Kidney (tissue), 14 donors: ENCODE measurements around the gene C1QTNF8. TPM values are rescaled to one million over a fixed set of nuclear protein-coding genes. Genes with fewer than 3 reads are reported as not detected.

Experiments used
- DNase-seq, 5 donors: peaks; one replicate each; pipeline ENCODE4 v3.0.0-alpha.2; 2013 to 2020
- FAIRE-seq: peaks from 2 replicates; lab custom pipeline; 2012; peaks lifted over from hg19 to GRCh38; lab: Jason Lieb, UNC
- H3K27ac ChIP-seq, 2 donors: one replicate each; pipeline ENCODE4 v1.7.0; 2013; ENCODE audit warnings: low read depth in 2 of 2, low read length in 2 of 2, inconsistent platforms in 1 of 2
- H3K27me3 ChIP-seq: one replicate; pipeline ENCODE4 v1.7.1; 2013; ENCODE audit warnings: low read length, inconsistent platforms; ENCODE audit not compliant: control insufficient read depth, insufficient read depth
- H3K36me3 ChIP-seq, 3 donors: one replicate each; pipeline versions ENCODE4 v1.7.0 to v1.7.1; 2013; ENCODE audit warnings: low read length in 3 of 3, control low read depth in 1 of 3, inconsistent platforms in 1 of 3; ENCODE audit not compliant: insufficient read depth in 3 of 3, control insufficient read depth in 2 of 3
- H3K4me1 ChIP-seq, 3 donors: one replicate each; pipeline versions ENCODE4 v1.7.0 to v1.7.1; 2013; ENCODE audit warnings: low read length in 3 of 3, inconsistent platforms in 1 of 3, low read depth in 1 of 3; ENCODE audit not compliant: control insufficient read depth in 2 of 3, insufficient read depth in 2 of 3
- H3K4me3 ChIP-seq, 3 donors: one replicate each; pipeline versions ENCODE4 v1.7.0 to v1.8.1; 2013; ENCODE audit warnings: low read length in 3 of 3, control low read depth in 1 of 3, inconsistent platforms in 1 of 3
- H3K9ac ChIP-seq, 3 donors: one replicate each; pipeline versions ENCODE4 v1.7.0 to v1.7.1; 2013; ENCODE audit warnings: low read length in 3 of 3, control low read depth in 1 of 3, inconsistent platforms in 1 of 3
- H3K9me3 ChIP-seq, 3 donors: one replicate each; pipeline versions ENCODE4 v1.7.0 to v1.7.1; 2013; ENCODE audit warnings: low read length in 3 of 3, control low read depth in 1 of 3, inconsistent platforms in 1 of 3; ENCODE audit not compliant: control insufficient read depth in 2 of 3, insufficient read depth in 1 of 3
- intact Hi-C: fragments of 100-400 bp; cut with DNase I; formaldehyde crosslinking; loops from one replicate; pipeline ENCODE4 v1.11.1; 2022
- polyA plus RNA-seq: library from polyadenylated mRNA; stranded (reverse); fragments of 350-450 nt; fragmentation: Illumina TruSeq; extraction: RNeasy Lipid Tissue Mini Kit (QIAGEN cat#74804); gene quantifications from one replicate; pipeline ENCODE4 v1.2.3, GENCODE V29; 2014; ENCODE audit warnings: low read depth, low replicate concordance; ENCODE audit not compliant: insufficient read depth
- total RNA-seq: library from RNA; stranded (reverse); fragmentation: NEBNext Ultra II Directional; extraction: Animal tissue kit (Norgen Biotek cat#: 25700); gene quantifications from one replicate; pipeline ENCODE4 v1.2.1, GENCODE V29; 2021
- TF ChIP-seq, protein P1 (sequence below): IDR thresholded peaks from 3 replicates; pipeline ENCODE4 v1.5.1; 2012; ENCODE audit warnings: mild to moderate bottlenecking, moderate library complexity, borderline replicate concordance; ENCODE audit not compliant: insufficient read depth; ENCODE audit errors: extremely low read depth
- donor health status: control.
- donor health status: control.
- donor health status: control.
- donor health status: control.
- donor health status: control.
- donor health status: DM: yes; HTN: yes; CAD: no.
- donor health status: Normal renal cell carcinoma (clear cell type).

Gene C1QTNF8
- total and polyA plus RNA-seq, 2 donors from 2014 or later = not detected

DNA sequence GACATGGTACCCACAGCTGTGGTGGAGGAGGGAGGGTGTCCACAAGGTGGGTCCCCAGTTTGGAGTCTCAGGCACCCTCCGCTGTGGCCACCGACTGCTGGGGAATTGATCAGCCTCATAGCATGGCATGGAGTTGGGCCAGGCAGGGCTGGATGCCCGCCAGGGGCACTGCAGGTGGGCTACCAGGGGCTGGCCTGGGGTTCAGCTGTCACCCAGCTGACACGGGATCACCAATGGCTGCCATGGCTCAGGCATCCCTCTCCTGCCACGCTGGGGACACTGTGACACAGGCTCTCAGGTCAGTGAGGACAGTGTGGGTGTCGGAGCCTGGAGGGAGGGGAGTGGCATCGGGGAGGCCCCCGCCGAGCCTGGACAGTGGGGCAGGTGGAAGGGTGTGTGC, 43.3 kb downstream of the C1QTNF8 start:
- H3K27me3 ChIP-seq = no peaks in the 10 kb centered on the region
- TF ChIP-seq, protein P1, sequence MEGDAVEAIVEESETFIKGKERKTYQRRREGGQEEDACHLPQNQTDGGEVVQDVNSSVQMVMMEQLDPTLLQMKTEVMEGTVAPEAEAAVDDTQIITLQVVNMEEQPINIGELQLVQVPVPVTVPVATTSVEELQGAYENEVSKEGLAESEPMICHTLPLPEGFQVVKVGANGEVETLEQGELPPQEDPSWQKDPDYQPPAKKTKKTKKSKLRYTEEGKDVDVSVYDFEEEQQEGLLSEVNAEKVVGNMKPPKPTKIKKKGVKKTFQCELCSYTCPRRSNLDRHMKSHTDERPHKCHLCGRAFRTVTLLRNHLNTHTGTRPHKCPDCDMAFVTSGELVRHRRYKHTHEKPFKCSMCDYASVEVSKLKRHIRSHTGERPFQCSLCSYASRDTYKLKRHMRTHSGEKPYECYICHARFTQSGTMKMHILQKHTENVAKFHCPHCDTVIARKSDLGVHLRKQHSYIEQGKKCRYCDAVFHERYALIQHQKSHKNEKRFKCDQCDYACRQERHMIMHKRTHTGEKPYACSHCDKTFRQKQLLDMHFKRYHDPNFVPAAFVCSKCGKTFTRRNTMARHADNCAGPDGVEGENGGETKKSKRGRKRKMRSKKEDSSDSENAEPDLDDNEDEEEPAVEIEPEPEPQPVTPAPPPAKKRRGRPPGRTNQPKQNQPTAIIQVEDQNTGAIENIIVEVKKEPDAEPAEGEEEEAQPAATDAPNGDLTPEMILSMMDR = no peak
- intact Hi-C loops = no loop called here

GRCh38 chr16:1051446-1051845, 44.6 kb downstream of the C1QTNF8 start:
- intact Hi-C loops = no loop called here
- Histone ChIP-seq H3K9ac (no peak overlapping the region), H3K27me3 (no peaks in the 10 kb centered on the region), H3K4me1 (no peaks in the 10 kb centered on the region), H3K27ac (no peak overlapping the region), H3K36me3 (no peaks in the 10 kb centered on the region), H3K9me3 (no peaks in the 10 kb centered on the region), H3K4me3 (no peak overlapping the region)
- DNase-seq (no peak), FAIRE-seq (no peak)
- TF ChIP-seq, protein P1 = no peak

More for the DNA sequence above, 43.3 kb downstream of the C1QTNF8 start:
- Histone ChIP-seq H3K9ac (no peak overlapping the region), H3K36me3 (no peaks in the 10 kb centered on the region), H3K9me3 (no peaks in the 10 kb centered on the region), H3K4me1 (no peaks in the 10 kb centered on the region), H3K4me3 (no peak overlapping the region), H3K27ac (no peak overlapping the region)
- no peak for DNase-seq
- no peak for FAIRE-seq

GRCh38 chr16:1050921-1051320, 45.1 kb downstream of the C1QTNF8 start:
- H3K9ac ChIP-seq = no peak overlapping the region
- TF ChIP-seq, protein P1 = no peak
- no peak for DNase-seq
- H3K36me3 ChIP-seq = no peaks in the 10 kb centered on the region
- intact Hi-C loops = no loop called here
- H3K4me1 ChIP-seq = no peaks in the 10 kb centered on the region
- H3K4me3 ChIP-seq = no peak overlapping the region
- H3K9me3 ChIP-seq = no peaks in the 10 kb centered on the region
- H3K27me3 ChIP-seq = no peaks in the 10 kb centered on the region
- no peak for FAIRE-seq
- H3K27ac ChIP-seq = no peak overlapping the region

DNA sequence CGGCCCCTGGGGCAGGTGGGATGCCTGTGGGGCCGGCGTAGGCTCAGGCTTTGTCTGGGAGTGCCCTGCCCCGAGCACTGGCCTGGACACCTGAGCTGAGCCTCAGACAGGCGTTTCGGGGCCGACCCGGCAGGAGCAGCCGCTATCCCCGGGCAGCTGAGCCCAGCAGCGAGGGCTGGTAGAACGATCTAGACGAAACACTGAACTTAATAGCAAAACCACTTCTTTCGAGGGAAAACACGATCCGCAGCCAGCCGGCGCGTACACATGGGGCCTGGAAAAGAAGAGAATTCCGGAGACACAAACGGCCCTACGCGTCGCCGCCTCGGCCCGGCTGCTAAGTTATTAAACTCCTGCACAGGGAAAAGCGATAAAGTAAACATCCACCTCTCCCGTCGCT, 45.5 kb downstream of the C1QTNF8 start:
- Histone ChIP-seq H3K36me3 (no peaks in the 10 kb centered on the region), H3K27me3 (no peaks in the 10 kb centered on the region), H3K9me3 (no peaks in the 10 kb centered on the region), H3K27ac (no peak overlapping the region), H3K4me3 (no peak overlapping the region), H3K9ac (no peak overlapping the region), H3K4me1 (no peaks in the 10 kb centered on the region)
- TF ChIP-seq, protein P1 = no peak
- no peak for DNase-seq
- FAIRE-seq = no peak
- intact Hi-C loops = no loop called here
